ENCODE measurements around the gene PRSS1.

GRCh38 chr7:142790555-142790954 is 41.3 kb downstream of the PRSS1 start:
- TF ChIP-seq CTCF (IDR thresholded peaks at IDR 0.05) (no peak), POLR2A (IDR thresholded peaks at IDR 0.05) (no peak)

All from uterus (tissue), 2 donors.